Midbrain (tissue), 1 donor: ENCODE measurements around the gene MAP7D1.

ENCODE experiments used
- DNase-seq: peaks from one replicate; lab custom pipeline; 2025; lab: John Stamatoyannopoulos, UW

MAP7D1 gene

GRCh38 chr1:36155408-36156328, at the start of gene MAP7D1:
TSS of gene MAP7D1 (plus strand) at chr1:36156160. CDS start at chr1:36156418, 258 bp downstream.
- DNase-seq = peak; percentile 90

DNA sequence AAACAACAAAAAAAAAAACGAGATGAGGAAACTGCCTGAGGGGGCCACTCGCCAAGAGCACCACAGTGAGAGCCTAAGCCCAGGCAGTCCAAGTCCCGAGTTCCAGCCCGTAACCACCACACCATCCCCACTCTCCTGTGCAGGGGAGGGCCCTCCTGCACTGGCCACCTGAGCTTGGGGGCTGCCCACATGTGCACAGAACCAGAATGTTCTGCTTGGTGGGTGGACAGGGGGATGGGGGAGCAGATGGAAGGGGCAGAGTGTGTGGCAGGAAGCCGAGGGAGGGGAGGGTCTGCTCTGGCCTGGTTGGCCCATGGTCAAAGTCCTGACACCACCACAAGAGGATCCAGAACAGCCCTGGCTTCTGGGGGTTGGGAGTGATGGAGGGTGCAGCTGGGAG, 49.7 kb upstream of the MAP7D1 start:
- no peak for DNase-seq

DNA sequence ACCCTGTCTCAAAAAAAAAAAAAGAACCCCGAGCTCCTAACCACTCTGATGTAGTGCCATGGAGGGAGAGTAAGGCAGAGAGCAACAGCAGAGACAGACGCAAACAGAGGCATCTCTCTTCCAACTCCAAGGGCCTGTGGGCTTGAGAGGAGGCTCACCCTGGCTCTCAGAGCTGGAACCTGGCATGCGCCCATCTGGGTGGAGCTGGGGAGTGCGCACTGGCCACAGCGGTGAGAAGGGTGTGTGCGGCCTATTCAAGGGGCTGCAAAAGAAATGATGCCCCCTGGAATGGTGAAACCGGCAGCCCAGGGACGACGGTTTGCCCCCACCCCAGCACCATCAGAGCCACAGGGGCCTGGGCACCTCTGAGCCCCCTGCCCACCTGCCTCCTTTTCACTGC, 48.6 kb upstream of the MAP7D1 start:
- no peak for DNase-seq

DNA sequence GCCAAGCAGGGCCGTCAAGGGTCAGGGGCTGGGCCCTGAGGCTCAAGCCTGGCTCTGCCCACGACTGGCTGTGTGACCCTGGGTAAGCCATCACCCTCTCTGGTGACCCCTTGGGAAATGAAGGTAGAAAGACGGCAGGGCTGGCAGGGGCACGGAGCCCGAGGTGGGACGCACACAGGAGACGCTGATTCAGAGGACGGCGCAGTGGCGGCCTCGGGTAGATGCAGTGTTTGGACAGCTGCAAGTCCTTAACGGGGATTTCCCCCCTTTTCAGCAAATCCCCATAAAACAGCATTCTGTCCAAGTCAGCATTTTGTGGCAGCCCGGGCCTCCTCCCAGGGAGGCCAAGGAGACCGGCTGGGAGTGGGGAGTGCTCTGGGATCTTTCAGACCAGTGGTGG, 47.6 kb upstream of the MAP7D1 start:
- no peak for DNase-seq

DNA sequence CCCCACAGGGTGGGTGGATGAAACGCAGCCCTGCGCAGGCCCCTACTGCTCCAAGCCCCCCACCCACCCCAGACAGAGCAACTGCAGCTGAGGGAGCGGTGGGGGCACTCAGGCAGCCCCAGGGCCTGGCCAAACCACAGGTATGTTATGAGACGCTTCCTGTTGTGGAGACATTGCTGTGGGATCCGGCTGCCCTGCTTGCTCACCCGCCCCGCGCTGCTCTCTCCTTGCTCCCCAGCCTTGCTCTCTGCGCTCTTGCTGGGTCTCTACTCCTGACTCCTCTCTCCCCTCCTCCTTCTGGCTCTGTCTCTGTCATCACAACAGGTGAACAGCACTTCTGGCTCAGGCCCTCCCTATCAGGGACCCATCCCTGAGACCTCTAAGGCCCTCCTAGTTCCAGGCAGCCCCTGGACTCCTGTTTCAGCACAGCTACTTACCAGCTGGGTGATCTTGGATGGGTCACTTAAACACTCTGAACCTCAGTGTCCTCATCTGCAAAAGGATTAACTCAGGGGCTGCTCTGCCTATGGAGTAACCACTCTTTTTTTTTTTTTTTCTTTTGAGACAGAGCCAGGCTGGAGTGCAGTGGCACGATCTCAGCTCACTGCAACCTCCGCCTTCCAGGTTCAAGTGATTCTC, 46.8 kb upstream of the MAP7D1 start:
- DNase-seq = no peak

DNA sequence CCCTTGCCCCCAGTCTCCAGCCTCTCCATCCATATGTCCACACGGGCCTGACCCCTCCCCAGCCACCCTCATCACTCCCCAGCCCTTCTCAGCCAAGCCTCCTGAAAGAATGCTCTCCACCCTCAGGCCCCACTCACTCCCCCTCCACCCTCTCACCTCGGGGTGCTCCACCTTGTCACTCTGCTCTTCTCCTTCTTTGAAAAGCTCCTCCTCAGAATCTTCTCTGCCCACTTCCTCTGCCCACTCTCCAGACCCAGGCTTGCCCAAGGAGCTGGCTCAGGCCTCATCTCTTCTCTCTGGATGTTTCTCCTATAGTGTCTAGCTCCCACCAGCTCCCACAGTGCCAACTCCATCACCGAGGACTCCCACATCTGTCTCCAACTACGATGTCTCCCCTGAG, 44.8 kb upstream of the MAP7D1 start:
- DNase-seq = no peak

DNA sequence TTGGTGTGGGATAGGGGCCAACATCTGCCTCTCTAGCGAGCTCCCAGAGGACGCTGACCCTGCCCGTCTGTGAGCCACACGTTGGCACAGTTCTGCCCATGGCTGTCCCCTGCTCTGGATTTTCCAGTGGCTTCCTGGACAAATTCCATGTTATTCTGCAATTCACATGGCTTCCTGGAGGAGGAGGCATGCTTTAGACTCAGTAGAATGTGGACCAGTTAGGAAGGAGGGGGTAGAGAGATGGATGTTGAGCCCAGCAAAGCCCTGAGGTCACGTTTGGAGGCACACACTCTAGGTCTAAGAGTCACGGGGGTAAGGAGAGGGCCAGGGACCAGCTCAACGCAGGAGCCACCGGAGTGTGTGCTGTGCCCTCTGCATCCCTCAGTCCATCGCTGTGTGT, 43.1 kb upstream of the MAP7D1 start:
- no peak for DNase-seq

DNA sequence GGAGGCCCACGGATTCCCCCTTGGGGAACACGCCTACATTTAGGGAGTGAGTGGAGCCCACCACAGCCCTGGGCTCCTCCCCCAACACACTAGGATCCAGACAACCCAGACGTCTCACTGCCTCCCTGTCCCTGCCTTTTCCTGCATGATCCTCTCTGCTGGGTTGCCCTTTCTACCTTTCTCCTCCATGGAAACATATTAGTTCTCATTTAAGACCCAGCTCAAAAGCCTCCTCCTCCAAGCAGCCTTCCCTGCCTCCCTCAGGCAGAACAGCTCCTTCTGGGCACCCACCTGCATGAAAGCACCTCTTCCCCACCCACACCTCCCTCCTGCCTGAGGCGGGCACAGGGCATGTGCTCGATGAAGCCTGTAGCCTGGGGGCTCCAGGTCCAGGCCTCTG, 41.6 kb upstream of the MAP7D1 start:
- no peak for DNase-seq

- DNase-seq = peak; percentile 31
These were observed 40.7 kb upstream of the MAP7D1 start for GRCh38 chr1:36115200-36115669.

DNA sequence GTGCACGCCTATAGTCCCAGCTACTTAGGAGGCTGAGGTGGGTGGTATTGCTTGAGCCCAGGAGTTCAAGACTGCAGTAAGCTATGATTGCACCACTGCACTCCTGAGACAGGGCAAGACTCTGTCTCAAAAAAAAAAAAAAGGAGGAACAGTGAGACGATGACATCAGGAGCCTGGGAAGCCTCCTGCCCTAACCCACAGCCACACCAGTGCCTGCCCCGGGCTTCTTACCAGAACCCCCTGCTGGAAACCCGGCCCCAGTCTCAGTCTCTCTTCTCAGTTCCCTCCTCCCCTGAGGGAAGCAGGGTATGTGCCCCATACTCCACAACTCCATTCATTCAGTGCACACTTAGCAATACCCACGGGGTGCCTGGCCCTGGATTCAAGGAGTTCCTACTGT, 40.0 kb upstream of the MAP7D1 start:
- no peak for DNase-seq

DNA sequence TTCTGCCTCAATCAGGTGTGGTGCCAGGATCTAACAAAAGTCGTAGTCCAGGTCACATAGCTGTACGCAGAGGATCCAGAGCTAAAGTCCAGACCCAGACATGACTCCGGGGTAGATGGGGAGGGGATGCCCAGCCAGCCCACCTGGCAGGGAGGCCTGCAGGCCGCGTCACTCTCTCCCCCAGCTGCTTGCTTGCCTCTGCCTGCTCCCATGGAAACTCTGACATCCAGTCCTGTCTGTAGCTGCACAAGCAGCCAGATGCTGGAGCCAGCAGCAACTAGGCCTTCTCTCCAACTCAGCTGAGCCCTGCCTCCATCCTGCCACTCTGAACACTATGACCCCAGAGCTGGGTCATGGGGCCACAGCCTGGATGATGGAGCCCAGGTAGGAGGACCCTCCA, 39.1 kb upstream of the MAP7D1 start:
- no peak for DNase-seq

DNA sequence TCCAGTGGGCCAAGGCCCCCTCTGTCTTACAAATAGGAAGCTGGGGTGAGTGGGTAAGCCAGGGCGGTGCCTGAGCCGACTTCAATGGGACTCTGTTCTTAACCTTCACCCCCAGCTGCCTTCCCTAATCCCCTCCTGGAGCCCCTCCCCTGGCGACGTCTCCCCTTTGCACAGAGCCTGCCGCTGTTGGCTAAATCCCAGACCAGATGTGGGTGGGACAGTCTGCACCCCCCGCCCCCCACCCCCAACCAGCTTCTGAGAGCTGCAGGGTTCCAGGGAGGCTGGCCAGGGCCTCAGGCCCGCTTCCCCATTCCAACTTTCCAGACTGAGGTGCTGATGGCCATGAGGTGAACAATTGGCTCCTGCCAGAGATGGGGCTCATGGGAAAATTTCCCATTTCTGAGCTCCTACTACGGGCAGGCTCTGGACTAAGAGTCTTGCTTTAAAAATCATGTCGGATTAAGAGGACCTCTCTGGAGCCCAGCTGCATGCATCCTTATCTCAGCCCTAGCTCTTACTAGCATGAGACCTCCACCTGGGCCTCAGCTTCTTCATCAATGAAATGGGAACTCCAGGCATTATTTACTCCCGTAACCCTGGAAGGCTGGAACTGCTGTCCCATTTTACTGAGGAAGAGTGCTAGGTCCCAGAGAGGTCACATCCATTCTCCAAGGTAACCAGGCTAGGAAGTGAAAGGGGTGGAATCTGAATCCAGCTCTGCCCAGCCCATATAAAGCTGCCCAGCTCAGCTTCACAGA, 37.3 kb upstream of the MAP7D1 start:
- no peak for DNase-seq

DNA sequence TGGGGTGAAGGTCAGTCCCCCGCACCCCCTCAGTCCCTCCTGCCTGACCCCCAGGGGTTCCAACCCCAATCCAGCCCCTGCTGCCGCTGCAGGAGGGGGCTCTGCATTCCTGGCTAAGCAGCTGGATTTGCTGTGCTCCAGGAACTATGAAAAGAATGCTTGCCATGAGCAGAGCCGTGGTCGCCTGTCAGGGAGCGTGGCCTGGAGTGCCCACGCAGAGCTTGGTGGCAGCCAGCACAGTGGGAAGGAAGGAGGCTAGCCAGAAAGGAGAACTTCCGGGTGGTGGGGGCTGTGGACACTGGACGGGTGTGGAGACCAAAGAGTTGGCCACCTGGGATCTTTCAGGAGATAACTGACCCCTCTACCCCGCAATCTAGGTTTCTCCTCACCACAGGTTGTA, 36.5 kb upstream of the MAP7D1 start:
- no peak for DNase-seq

GRCh38 chr1:36122062-36123030, 33.6 kb upstream of the MAP7D1 start:
- DNase-seq = no peak

DNA sequence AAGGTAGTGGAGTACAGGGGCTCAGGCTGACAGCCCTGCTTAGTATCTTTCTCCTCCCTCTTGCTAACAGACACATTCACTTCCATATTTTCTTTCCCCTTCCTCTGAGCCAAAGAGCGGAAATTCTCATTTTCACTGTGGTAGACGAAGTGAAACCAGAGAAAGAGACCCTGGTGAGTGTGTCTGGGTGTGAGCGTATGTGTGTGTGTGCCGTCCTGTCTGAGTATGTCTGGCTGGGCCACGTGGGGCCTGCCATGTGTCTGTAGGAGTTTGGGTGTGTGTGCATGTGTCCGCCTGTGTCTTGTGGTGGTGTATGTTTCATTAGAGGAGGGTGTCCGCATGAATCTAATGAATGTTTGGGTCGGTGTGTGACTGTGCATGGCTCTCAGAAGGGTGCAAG, 32.6 kb upstream of the MAP7D1 start:
- DNase-seq = peak; percentile 30

- DNase-seq = no peak
These were observed 31.4 kb upstream of the MAP7D1 start for GRCh38 chr1:36124404-36125128.

DNA sequence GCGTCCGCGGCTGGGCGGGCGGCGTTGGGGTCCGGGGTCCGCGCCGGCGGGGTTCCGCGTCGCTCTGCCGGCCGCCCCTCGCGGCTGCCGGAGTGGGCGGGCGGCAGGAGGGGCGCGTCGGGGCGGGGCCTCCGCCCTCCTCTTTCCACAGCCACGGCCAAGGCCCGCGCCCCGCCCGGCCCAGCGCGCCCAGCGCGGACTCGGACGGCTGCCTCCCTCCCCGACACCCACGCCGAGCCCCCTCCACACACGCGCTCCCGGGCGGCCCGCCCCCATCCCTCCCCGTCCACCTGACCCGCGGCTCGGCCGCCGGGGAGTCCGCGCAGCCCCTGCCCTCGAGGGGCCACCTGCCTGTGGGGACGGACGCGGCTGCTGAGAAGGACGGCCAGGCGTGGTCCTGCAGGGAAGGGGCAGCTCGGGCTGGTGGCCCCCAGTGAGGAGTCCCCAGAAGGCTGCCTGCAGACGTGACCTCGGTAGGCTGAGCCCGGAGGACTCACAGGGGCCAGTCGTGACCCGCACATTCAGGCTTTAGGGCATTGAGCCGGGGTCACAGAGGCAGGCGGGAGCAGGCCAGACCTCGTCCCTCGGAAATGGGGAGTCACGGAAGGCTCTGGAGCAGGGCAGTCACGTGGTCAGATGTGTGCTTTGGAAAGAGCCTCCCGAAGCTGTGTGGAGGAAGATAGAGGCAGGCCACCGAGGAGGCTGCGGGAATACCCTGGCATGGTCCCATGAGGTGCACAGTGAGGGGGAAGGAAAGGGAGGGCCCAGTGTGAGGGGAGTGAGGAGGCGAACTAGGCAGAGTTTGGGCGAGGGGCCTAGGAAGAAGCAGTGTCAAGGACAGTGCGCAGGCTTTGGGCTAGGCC, 30.6 kb upstream of the MAP7D1 start, which contains the start of gene COL8A2:
Gene COL8A2, minus strand, starts transcription at position 94 of the 863 bp plus-strand sequence. CDS start 24,980 bp downstream, outside the sequence.
- DNase-seq = no peak

DNA sequence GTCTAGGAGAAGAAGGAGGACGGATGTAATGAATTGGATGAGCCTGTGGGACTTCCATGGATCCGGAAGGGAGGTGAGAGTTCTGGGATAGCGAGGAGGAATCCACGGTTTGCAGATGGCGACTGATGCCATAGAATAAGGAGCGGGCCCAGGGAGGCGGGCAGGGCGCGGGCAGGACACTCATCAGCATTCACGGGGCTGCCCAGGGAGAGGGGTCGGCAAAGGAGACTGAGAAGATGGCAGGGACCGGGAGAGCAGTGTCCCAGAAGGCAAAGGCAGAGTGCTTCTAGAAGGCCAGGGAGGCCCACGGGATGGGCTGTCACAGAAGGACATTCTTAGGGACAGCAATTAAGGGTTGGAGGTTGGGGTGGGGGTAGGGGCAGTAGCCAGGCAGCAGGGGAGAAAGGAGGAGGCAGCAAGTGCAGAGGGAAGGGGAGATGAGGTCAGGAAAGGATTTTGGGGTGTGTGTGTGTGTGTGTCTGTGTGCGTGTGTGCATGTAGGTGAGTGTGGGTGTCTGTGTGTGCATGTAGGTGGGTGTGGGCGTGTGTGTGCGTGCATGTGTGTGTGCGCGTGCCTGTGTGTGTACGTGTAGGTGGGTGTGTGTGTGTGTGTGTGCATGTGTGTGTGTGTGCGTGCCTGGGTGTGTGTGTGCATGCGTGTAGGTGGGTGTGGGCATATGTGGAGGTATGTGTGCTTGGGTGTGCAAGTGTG, 29.8 kb upstream of the MAP7D1 start:
- no peak for DNase-seq
